NCI-H345 treated with DMSO at 0.1 percent for 48 hours (cell line): ENCODE data around the gene MICU2.

Experiments used
- DNase-seq: peaks from one replicate; lab custom pipeline; 2025; ENCODE audit not compliant: unreplicated experiment; lab: John Stamatoyannopoulos, UW

MICU2 gene

GRCh38 chr13:21504379-21504778 lies 99.6 kb downstream of the MICU2 start:
- DNase-seq: no peak

DNA sequence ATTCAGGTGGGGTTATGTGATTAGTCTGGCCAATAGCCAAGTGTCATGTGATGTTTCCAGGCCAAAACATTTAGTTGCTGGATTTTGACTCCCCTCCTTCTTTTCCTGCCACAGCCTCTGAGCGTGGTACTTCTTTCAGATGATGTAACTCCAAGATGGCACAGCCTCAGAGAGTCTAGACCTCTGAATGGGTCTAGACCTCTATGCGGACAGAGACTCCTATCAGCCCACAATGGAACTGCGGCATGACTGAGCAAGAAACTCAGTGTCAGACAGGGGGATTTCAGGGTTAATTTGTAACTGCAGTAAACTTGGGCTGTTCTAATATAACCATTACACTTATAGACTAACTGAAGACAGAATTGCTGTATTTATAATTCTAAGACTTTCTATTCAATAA lies 102.3 kb downstream of the MICU2 start:
- no peak for DNase-seq

GRCh38 chr13:21486322-21486721 lies 117.6 kb downstream of the MICU2 start:
- no peak for DNase-seq

- DNase-seq: no peak
Observed at GRCh38 chr13:21483748-21484147, 120.2 kb downstream of the MICU2 start.

DNA sequence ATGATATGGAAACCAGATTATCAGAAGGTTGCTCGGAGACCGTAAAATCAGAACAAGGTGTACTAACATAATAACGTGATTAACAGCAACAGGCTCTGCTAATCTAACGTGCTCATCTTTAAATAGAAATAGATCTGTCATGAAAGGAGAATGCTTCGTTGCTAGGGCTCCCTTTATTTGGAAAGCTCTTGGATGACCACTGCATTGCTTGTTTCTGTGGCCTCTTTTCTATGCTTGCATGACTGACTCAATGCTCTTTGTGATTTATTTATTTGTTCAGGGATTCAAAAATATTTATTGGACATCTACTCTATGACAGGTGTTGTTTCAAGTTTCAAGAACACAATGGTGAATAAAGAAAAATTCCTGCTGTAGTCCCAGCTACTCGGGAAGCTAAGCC lies 122.6 kb downstream of the MICU2 start:
- DNase-seq: no peak

DNA sequence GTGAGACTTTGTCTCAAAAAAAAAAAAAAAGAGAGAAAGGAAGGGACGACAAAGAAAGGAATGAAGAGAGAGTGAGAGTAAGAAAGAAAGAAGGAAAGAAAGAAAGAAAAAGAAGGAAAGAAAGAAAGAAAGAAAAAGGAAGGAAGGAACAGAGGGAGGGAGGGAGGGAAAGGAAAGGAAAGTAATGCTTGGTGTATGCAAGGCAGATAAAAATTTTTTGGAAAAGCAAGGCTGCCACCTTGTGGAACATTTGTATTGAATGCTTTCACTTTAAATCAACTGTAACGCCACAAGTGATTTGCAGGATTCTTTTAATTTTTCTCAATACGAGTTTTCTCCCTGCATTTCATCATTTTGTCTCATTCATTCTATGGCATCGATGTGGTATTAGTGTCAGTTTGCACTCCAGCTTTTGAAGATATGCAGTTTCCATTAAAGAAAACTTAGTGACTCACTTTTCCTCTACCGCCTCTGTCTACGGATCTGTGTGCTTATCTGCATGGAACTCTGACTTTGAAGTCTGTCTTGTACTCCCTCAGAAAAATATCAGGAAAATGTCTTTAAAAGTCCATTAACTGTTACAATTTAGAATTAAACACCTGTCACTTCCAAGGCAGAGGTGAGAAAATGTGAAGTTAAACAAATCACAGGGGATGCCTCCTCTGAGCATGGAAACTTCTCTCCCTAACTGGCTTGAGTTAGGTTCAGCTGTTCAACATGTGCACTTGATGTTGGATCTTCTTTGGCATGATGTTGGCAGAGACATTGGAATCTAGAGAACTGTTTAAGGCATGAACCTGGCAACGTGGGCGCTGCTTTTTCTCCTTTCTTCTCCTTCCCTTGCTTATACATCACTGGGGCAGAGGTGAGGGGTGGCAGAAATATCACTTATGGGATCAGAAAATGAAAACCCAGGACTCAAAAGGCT lies 124.8 kb downstream of the MICU2 start:
- peak; percentile 50 for DNase-seq

DNA sequence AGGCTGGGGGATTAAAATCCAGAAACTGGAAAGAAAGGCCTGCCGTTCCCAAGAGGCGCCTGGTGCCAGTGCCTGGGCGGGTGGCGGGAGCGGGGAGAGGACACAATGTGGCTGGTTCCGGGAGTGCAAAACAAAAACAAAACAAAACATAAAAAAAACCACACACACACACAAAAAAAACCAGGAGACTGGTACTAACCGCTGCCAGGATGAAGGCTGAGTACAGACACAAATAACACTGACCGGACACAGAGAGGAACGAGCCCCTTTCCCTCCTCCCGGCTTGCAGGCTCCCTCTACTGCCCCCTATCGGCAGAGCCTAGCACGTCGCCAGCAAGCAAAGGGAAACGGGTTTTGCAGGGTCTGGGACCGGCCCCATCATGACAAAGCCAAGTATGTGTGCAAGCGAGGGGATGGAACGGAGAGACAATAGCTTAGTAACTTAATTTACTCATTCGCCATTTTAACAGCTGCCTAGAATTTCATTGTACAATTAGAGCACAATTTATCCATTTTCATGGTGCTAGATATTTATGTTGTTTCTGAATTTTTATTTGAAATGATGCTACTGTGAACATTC lies 127.0 kb downstream of the MICU2 start:
- peak; percentile 49 for DNase-seq

DNA sequence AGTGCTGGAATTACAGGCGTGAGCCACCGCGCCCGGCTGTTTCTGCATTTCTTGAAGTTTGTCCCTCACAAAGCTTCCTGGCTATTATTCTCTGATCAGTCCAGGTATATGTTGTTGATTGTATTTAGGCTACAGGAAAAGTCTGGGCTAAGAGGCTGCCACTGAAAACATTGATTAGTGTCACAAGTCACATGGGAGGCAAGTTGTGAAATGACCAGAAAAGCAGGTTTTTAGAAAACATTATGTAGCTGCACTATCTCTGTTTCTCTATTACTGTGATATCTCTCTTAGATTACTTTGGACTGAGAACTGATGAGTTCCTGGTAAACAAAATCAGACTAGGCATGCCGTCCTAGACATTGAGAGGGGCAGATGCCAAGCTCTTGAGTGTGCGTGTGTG lies 128.9 kb downstream of the MICU2 start:
- no peak for DNase-seq

DNA sequence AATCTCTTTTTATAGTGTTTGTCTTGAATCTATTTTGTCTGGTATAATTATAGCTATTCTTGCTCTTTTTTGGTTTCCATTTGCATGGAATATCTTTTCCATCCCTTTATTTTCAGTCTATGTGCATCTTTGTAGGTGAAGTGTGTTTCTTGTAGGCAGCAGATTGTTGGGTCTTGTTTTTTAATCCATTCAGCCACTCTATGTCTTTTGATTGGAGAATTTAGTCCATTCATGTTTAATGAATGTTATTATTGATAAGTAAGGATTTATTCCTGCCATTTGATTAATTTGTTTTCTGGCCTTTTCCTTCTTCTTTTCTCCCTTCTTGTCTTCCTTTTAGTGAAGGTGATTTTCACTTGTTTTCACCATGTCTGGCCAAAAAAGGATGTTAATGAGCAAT lies 133.2 kb downstream of the MICU2 start:
- no peak for DNase-seq

- no peak for DNase-seq
Observed at GRCh38 chr13:21466527-21466926, 137.4 kb downstream of the MICU2 start.

- peak; percentile 4 for DNase-seq
Observed at GRCh38 chr13:21465710-21466160, 138.2 kb downstream of the MICU2 start.

DNA sequence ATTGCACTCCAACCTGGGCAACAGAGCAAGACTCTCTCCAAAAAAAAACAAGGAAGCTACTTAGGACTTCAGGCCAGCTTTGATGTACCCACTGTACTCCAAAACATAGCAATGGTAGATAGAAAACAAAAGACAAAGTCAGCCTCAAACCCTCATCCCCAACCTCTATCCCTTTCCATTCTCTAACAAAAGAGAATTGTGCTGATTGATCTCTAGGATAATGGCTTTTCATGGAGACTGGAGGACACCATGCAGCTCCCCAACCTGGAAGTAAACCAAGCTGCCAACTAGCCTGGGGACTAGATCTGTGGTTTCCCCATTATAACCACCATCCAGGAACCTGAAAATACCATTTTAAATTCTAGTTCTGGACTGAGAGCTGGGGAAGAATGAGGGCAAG lies 140.5 kb downstream of the MICU2 start:
- no peak for DNase-seq

GRCh38 chr13:21461131-21461530 lies 142.8 kb downstream of the MICU2 start:
- no peak for DNase-seq

DNA sequence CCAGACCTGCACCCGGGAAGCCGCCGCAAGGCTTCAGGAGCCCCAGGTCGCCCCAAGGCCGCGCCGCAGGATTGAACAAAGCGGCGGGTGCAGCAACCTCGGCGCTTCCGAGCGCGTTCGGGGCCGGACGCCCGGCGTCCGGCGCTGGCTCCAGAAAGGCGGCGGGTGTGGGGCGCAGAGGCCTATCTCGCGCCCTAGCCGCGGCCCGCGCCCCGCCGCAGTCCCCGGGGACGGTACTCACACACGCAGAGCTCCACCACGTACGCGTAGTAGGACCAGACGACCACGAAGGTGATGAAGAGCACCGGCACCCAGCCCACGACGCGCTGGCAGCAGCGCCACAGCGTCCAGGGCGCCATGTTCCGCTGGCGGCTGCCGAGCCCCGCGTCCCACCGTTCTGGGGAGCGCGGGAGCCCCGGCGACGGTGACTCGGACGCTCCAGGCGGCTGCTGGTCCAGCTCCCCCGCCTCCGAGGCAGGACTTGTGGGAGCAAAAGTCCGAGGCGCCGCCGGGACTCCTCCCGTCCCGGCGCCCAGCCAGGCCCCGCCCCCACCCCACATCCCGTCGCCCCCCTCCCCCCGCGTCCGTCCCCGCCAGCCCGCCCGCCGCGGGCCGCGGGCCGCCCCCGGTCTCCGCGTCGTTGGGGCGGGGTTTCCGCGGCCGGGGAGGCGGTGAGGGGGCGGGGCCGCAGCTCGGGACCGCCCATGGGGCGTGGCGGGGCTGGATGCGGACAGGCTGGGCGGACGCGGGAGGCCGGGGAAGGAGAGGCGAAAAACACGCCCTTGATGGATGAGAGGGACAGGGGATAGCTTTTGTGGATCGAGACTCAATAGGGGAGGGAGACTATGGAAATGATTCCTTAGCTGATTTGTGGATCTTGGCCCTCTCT lies 144.9 kb downstream of the MICU2 start, which contains the start of gene ZDHHC20:
Gene ZDHHC20 (minus strand): TSS at position 491 of the 889 bp plus-strand sequence. CDS start 132 bp downstream, at position 359.
- peak; percentile 14 for DNase-seq

GRCh38 chr13:21458451-21458812 lies 145.5 kb downstream of the MICU2 start:
- no peak for DNase-seq

DNA sequence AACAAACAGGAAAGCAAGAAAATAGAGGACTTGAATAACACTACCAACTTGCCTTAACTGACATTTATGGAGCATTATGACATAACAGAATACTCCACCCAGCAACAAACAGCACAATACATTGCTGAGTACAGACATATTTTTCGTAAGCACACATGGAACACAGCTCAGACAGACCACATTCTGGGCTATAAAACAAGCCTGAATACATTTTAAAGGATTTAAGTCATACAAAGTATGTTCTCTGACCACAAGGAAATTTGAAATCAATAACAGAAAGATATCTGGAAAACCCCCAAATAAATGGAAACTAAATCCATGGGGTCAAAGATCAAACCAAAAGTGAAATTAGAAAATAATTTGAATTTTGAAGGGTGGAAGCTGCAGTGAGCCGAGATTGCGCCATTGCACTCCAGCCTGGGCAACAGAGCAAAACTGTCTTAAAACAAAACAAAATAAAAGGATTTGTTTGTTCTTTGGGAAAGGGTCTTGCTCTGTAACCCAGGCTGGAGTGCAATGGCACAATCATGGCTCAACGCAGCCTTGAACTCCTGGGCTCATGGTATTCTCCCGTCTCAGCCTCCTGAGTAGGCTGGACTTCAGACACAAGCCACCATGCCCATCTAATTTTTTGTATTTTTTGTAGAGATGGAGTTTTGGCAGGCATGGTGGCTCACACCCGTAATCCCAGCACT lies 150.4 kb downstream of the MICU2 start:
- no peak for DNase-seq

DNA sequence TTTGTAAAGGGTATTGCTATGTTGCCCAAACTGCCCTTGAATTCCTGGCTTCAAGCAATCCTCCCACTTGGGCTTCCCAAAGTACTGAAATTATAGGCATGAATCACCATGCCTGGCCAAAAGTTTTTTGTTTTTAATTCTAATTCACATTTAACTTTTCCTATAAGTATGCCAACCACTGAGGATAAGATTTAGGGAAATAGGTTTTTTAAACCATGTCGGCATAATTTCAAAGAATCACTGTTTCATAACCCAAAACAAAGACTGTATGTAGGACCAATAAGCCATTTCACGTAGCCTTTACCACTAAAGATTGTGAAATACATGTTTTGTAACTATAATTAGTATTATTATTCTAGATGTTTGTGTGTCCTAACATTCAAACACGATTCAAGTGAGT lies 153.0 kb downstream of the MICU2 start:
- no peak for DNase-seq

- DNase-seq: no peak
Observed at GRCh38 chr13:21446656-21447055, 157.3 kb downstream of the MICU2 start.

GRCh38 chr13:21445759-21446158 lies 158.2 kb downstream of the MICU2 start:
- DNase-seq: no peak

DNA sequence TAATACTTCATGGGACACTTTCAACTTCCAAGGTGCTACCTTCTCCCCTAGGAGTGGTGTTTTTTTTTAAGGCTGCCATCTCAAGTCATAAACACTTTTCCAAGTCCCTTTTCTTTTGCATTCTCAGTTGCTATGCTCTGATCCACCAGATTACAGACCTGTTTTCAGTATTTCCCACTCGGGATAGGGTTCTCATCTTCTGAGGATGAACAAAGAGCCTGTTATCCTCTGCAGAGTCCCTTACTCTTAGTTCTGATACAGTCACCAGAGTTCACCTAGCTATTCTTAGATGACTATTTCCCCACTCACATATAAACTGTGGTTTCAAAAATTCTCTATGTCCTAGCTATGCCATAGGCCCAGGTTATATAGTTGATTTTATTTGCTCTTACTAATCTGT lies 160.8 kb downstream of the MICU2 start:
- DNase-seq: no peak
